WTC11 (cell line): ENCODE data around the gene ACVR1.

Experiments used
- ARID4B ChIP-seq: sonication (generic); formaldehyde crosslinking; IDR thresholded peaks from 2 replicates; pipeline ENCODE4 v1.8.0; 2023; ENCODE audit warnings: missing genetic modification reagents, mild to moderate bottlenecking, borderline replicate concordance
- CREB1 ChIP-seq: sonication (generic); formaldehyde crosslinking; IDR thresholded peaks from 2 replicates; pipeline ENCODE4 v1.8.0; 2023; ENCODE audit warnings: mild to moderate bottlenecking, missing genetic modification reagents
- CTCF ChIP-seq: fragments of 200-600 bp; IDR thresholded peaks from 2 replicates; pipeline ENCODE4 v1.8.0; 2022; ENCODE audit warnings: antibody characterized with exemption
- FOXP1 ChIP-seq: sonication (generic); formaldehyde crosslinking; IDR thresholded peaks from 2 replicates; pipeline ENCODE4 v1.8.0; 2022; ENCODE audit warnings: missing genetic modification reagents, mild to moderate bottlenecking, moderate library complexity, borderline replicate concordance
- HMGXB4 ChIP-seq: sonication (generic); formaldehyde crosslinking; IDR thresholded peaks from 2 replicates; pipeline ENCODE4 v1.8.1; 2023; ENCODE audit warnings: mild to moderate bottlenecking, moderate library complexity, missing genetic modification reagents
- IRF2 ChIP-seq: sonication (generic); formaldehyde crosslinking; IDR thresholded peaks from 2 replicates; pipeline ENCODE4 v1.8.0; 2022; ENCODE audit warnings: low read depth, missing genetic modification reagents, borderline replicate concordance
- NR3C1 ChIP-seq: sonication (generic); formaldehyde crosslinking; conservative IDR thresholded peaks from 2 replicates; pipeline ENCODE4 v1.8.1; 2023; ENCODE audit warnings: low read depth, mild to moderate bottlenecking, missing genetic modification reagents
- PREB ChIP-seq: sonication (generic); formaldehyde crosslinking; IDR thresholded peaks from 2 replicates; pipeline ENCODE4 v1.8.1; 2022; ENCODE audit warnings: mild to moderate bottlenecking, missing genetic modification reagents, moderate library complexity, borderline replicate concordance
- SMAD3 ChIP-seq: sonication (generic); formaldehyde crosslinking; IDR thresholded peaks from 2 replicates; pipeline ENCODE4 v1.8.0; 2022; ENCODE audit warnings: missing genetic modification reagents, mild to moderate bottlenecking, borderline replicate concordance
- USF2 ChIP-seq: sonication (generic); formaldehyde crosslinking; IDR thresholded peaks from 2 replicates; pipeline ENCODE4 v1.8.1; 2023; ENCODE audit warnings: mild to moderate bottlenecking, missing genetic modification reagents, moderate library complexity

- TF ChIP-seq CTCF, result no peak
- no peak for TF ChIP-seq HMGXB4 (CRISPR knock-in tag)
- TF ChIP-seq IRF2 (CRISPR knock-in tag), result no peak
- no peak for TF ChIP-seq NR3C1 (CRISPR knock-in tag)
- no peak for TF ChIP-seq PREB (CRISPR knock-in tag)
- TF ChIP-seq USF2, result no peak
- no peak for TF ChIP-seq CREB1 (CRISPR knock-in tag)
- no peak for TF ChIP-seq SMAD3 (CRISPR knock-in tag)
- TF ChIP-seq ARID4B (CRISPR knock-in tag), result no peak
- TF ChIP-seq FOXP1, result no peak
Observed at GRCh38 chr2:157864857-157865430, 11.2 kb downstream of the ACVR1 start.
